Iris pigment epithelial cell (primary cell): Measurements from ENCODE around the gene UTF1.
A peak's percentile ranks its signal among the peaks of the same experiment; 100 is the strongest.

Experiments used
- DNase-seq: peaks from one replicate; pipeline ENCODE4 v3.0.0-alpha.2; 2011; ENCODE audit warnings: low read depth

UTF1 gene

GRCh38 chr10:133247681-133248333, 17.8 kb downstream of the UTF1 start:
- no peak for DNase-seq

- no peak for DNase-seq
Measured at GRCh38 chr10:133248334-133248715, 18.3 kb downstream of the UTF1 start.

GRCh38 chr10:133249094-133249780, 19.2 kb downstream of the UTF1 start:
- DNase-seq = no peak

- no peak for DNase-seq
Measured at GRCh38 chr10:133249975-133250754, 20.1 kb downstream of the UTF1 start.

- DNase-seq = no peak
Measured at GRCh38 chr10:133251388-133252222, 21.6 kb downstream of the UTF1 start.

- no peak for DNase-seq
Measured at GRCh38 chr10:133252223-133252552, 22.2 kb downstream of the UTF1 start.

DNA sequence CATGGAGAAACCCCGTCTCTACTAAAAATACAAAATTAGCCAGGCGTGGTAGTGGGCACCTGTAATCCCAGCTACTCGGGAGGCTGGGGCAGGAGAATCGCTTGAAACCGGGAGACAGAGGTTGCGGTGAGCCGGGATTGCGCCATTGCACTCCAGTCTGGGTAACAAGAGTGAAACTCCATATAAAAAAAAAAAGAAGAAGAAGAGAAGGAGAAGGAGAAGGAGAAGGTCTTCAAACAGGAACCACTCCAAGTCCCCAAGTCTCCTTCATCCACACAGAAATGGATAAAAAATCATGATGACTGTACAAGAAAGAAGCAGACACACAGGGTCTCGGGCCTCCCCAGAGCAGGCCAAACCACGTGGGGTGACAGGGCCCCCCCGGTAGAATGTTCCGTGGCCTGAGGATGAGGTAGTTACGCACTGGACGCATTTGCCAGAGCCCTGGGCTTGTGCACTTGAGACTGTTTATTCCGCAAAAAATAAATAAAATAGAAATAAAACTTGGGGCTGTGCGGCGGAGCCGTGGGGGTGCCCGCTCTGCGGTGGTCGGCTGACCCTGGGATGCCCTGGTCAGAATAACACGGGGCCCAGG, 23.4 kb downstream of the UTF1 start:
- DNase-seq = no peak

DNA sequence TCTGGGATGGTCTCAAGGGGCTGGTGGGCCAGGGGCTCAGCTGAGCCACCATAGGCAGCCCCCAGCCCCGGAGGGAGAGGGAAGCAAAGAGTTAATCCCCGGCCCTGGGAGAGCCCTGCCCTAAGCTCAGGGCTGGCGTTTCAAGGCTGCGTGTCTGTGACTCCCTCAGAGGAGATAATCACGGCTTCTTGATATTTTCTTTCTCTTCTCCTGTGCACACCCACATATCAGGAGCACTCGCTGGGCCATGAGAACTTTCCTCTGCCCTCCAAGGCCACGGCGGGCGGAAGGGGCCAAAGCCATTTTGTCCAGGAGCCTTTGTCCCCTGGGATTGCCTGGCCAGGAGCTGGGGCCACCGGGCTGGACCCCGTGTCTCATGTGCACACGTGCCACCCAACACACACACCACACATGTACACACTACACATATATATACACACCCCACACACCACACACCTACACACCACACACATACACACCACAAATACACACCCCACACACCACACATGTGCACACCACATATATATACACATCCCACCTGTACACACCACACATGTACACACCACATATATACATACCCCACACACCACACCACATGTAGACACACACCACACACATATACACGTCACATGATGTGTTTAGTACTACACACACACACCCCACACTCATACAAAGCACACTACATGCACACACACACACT, 24.6 kb downstream of the UTF1 start:
- no peak for DNase-seq

GRCh38 chr10:133255323-133255722, 25.3 kb downstream of the UTF1 start:
- DNase-seq = no peak

DNA sequence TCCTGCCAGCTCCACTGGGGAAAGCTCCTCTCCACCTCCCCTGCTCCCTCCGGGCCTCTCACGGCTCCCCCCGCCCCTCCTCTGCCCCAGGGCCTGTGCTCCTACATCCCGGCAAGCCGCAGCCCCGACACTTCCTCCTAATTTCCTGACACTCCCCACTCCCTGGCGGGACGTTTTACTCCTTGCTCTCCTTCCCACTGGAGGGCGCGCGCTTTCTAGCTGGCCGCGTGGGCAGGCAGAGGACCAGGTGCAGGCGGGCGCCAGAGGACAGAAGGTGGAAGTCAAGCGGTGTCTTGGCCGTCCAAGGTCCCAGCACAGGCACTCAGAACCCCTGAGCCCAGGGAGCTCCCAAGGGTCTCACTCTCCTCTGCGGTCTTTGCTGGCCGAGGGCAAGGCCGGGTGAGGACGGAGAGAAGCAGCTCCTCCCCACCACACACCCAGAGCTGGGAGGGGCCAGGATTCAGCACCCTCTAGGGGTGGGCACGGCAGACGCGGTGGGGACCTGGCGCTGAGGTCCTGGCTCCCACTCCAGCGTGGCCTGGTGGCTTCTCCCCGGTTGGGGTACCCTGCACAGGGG, 27.6 kb downstream of the UTF1 start:
- DNase-seq = peak; percentile 34

DNA sequence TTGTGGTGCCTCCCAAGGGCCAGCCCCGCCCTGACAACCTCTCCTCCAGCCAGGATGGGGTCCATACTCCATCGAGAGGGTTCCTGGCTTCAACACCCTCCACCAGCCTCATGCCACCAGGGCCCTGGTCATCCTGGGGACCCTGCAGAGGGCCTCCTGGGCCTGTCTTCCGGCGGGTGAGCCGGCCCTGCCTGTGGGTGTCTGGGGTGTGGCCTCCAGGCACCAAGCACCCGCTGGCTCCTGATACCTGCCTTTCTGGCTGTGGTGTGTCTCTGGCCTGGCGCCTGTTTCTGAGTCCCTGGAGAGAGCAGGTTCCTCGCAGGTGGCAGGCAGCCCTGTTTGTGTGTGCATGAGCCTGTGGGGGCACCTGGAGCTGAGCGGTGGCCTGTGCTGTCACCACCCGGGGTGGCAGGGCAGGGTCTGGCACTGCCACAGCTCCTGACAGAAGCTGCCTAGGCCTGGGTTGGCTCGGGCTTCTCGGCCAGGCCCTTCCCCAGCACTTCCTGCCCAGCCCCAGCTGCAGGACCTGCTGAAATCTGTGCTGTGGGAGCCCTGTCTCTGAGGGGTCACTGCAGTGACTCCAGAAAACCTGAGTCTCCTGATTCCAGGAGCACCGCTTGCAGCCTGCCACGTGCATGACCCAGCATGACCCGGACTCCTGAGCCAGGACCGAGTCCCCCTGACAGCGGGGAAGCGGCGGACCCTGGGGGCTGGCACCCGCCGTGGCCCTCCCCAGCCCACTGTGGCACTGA, 28.2 kb downstream of the UTF1 start:
- no peak for DNase-seq

- peak; percentile 99 for DNase-seq
Measured at GRCh38 chr10:133258818-133259601, 29.0 kb downstream of the UTF1 start.

DNA sequence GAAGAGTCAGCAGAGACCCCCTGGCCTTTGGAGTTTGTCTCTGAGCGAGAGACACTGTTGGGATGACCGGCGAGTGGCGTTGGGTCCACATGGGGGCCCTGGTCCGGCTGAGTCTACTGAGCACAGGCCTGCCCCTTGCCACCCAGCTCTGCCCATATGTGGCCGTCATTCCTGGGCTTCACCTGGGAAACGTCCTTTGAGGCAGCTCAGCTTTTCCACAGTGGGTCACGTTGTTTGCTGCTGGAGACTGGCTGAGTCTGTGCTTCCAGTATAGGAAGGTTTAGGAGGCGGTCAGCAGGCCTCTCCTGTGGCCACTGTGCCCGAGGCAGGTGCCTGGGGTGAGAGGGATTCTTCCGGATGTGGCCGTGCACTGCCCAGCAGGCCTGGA, 29.6 kb downstream of the UTF1 start:
- DNase-seq = no peak

DNA sequence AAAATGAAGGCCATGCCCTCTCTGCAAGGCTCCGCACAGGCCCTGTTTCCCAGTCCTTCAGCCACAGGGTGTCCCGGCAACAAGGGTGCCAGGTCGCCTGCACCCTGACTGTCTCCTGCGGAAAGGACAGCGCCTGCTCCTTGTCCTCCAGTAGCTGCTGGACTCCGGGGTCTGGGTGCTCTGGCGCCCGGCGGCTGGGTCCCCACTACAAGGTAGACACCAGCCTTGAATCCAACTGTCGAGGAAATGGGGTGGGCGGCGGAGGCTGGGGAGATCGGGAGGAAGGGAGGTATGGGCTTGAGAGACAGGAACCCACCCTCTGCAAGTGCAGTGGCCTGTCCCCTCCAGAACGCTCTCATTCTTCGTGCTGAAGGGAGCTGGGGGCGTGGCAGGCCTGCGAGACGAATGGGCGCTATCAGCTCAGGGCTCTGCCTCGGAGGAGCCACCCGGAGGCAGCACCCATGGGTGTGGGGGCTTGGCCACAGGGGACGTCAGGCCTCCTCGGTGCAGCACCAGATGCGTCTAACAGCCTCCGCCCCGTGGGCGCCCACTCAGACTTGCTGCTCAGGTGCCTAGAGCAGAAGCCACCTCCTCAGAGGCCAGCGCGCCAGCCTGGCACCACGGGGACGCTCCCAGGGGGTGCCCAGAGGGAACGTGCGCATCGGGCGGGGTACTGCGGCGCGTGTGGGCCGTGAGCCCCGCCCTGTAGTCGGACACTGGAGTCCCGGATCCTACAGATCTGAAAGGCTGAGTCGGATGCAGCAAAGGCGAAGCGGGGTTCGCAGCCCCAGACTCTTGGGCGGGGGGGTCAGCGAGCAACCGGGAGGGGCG, 31.1 kb downstream of the UTF1 start:
- DNase-seq = peak; percentile 31

DNA sequence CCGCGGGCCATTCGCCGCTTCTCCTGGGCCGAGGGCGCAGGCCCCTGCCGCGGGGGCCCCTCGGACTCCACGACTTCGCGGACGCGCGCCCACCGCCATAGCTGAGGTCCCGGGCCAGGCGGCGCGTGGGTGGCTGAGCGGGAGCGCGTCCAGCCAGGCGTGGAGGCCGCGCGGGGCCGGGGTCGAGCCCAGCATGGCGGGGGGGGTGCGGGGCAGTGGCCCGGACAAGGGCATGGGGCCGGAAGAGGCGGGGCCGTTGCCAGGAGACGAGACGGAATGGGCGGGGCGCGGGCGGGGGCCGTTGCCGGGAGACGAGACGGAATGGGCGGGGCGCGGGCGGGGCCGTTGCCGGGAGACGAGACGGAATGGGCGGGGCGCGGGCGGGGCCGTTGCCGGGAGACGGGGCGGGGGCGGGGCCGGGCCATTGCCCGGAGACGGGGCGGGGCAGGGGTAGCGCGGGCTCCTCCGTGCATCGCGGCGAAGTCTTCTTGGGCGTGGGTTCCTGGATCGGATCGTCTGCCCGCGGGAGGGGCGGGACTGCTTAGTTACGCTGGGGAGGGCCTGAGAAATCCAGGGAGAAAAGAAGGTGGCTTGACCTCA, 31.8 kb downstream of the UTF1 start:
- DNase-seq = peak; percentile 42

- no peak for DNase-seq
Measured at GRCh38 chr10:133262696-133263095, 32.7 kb downstream of the UTF1 start.

DNA sequence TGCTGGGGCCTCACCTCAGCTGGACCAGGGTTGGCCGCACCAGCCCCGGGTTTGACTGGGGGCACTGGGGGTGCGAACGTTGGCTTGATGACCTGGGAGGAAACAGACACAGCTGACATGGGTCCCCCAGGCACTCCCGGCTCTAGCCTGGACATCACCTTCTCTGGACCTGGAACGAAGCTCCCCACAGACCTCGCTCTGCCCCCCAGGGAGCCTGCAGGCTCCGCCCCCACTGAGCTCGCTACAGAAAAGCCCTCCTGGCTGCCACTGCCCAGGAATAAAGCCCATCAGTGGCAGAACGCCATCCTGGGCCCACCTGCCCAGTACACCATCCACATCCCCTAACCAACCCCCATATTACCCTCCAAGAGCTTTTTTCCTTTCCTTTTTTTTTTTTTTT, 33.7 kb downstream of the UTF1 start:
- DNase-seq = no peak

GRCh38 chr10:133264461-133264860, 34.4 kb downstream of the UTF1 start:
- DNase-seq = no peak
